NCI-H187 (cell line): ENCODE results near the gene MSH4.
"Not testable (repeated sequence)": the region's sequence is repeated elsewhere in the genome, so short reads cannot be mapped to it uniquely, and the experiment has no call there.

Experiments
- DNase-seq, 2 experiments: peaks; one replicate each; lab custom pipeline; 2025; lab: John Stamatoyannopoulos, UW

MSH4 gene

DNA sequence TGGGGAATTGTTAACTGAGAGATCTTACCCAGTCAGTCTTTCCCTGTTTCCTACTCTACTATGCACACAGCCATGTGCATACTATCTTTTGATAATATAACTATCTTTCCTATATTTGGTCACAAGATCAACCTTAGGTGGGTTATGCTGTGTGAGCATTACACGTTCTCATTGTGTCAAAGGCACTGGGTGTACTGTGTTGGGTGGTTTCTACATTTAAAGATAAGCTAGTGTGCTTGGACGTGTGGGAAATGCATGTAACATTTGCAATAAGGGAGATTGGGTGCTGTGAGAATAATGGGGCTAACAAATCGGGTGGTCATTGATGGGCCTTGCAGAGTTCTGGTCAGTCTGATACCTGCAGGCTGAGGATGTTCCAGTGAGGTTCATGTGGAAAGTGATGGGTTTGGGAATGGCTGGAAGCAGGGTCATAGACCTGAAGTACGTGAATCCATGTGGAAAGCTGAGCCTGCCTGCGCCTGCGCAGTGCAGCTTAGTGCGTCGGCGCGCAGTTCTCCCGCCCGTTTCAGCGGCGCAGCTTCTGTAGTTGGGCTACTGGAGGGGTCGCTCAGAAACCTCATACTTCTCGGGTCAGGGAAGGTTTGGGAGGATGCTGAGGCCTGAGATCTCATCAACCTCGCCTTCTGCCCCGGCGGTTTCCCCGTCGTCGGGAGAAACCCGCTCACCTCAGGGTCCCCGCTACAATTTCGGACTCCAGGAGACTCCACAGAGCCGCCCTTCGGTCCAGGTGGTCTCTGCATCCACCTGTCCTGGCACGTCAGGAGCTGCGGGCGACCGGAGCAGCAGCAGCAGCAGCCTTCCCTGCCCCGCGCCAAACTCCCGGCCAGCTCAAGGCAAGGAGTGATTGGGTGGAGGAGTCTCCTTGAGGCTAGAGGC is at the start of gene MSH4:
Gene MSH4 (plus strand): TSS at position 507 of the 897 bp plus-strand sequence. CDS start 104 bp downstream, at position 611.
- DNase-seq: no peak

DNA sequence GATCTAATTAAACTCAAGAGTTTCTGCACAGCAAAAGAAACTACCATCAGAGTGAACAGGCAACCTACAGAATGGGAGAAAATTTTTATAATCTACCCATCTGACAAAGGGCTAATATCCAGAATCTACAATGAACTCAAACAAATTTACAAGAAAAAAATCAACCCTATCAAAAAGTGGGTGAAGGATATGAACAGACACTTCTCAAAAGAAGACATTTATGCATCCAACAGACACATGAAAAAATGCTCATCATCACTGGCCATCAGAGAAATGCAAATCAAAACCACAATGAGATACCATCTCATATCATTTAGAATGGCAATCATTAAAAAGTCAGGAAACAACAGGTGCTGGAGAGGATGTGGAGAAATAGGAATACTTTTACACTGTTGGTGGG is 39.5 kb upstream of the MSH4 start:
- DNase-seq: not testable (repeated sequence)

DNA sequence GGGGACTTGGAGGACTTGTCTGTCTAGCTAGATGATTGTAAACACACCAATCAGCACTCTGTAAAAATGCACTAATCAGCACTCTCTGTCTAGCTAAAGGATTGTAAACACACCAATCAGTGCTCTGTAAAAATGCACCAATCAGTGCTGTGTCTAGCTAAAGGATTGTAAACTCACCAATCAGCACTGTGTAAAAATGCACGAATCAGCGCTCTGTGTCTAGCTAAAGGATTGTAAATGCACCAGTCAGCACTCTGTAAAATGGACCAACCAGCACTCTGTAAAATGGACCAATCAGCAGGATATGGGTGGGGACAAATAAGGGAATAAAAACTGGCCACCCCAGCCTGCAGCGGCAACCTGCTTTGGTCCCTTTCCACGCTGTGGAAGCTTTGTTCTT is 38.1 kb upstream of the MSH4 start:
- not testable (repeated sequence) for DNase-seq

DNA sequence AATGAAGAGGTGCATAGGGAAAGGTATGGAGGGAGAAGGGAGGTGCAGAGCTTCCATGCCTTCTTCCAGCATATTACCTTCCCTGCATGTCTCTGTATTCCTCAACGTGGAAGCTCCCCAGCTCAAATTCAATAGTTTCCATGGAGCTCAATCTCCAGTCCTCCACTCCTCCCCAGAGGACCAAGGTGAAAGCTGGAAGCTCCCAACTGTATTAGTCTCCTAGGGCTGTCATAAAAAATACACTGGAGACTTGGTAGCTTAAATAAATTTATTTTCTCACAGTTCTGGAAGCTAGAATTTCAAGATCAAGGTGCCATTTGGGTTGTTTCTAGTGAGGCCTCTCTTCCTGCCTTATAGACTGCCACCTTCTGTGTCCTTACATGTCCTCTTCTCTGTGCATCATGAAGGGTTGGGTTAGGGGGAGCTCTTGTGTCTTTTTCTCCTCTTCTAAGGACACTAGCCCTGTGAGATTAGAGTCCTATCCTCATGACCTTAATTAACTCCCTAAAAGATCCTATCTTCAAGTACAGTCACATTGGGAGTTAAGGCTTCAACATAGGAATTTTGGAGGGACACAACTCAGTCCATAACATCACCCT is 32.5 kb upstream of the MSH4 start:
- no peak for DNase-seq

DNA sequence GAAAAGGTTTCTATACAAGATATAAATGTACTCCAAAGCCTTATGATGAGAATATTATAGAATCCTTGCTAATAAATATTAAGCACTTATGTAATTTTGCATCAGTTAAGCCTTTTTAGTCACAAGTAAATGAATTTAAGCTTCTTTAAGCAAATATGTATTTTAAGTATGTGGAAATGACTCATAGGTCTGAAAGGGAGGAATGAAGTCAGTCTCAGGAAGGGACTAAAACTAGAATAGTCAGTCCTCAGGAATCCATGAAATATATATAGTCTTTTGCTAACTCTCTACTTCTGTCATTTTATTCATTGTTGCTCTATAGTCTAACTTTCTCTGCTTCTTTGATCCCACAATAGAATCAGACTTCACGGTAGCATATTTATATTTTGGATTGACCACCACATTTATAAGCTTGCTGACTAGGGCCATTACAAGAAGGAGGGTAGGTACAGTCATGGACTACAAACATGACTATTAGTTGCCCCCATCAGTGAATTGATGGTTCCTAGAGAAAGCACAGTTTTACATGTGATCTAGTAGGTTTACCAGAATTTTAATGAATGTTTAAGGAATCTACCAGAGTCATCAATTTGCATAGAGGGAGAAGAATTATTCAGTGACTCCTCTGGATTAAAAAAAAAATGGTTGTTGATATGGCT is 30.9 kb upstream of the MSH4 start:
- DNase-seq: no peak

DNA sequence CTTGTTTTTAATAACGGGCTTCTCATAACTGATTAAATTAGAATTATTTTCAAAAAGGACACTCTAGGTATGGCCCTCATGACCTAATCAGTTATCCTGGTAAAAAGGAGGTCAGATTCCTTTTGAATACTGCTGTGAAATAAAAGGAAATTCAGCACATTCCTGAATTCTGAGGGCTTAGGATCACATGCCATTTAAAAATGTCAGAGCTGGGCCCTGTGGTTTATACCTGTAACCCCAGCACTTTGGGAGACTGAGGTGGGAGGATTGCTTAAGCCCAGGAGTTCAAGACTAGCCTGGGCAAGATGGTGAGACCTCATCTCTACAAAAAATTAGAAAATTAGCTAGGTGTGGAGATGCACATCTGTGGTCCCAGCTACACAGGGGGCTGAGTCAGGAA is 28.7 kb upstream of the MSH4 start:
- DNase-seq: no peak

DNA sequence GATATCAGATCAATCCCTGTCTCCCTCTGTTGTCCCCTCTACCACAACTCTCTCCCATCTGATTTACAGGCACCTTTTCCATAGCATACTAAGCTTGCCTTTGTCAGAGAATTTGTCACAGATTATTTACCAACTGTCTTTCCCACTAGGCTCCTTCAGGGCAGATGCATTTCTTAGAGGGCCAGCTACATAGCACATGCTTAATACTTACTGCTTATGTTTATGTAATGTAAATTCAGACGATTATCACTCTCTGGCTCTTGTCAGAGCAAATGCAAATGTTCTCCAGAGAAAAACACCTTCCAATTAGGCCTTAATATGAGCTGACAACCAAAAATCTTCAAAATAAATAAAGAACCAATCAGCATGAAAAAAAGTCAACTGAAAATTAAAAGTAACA is 25.9 kb upstream of the MSH4 start:
- DNase-seq: no peak

DNA sequence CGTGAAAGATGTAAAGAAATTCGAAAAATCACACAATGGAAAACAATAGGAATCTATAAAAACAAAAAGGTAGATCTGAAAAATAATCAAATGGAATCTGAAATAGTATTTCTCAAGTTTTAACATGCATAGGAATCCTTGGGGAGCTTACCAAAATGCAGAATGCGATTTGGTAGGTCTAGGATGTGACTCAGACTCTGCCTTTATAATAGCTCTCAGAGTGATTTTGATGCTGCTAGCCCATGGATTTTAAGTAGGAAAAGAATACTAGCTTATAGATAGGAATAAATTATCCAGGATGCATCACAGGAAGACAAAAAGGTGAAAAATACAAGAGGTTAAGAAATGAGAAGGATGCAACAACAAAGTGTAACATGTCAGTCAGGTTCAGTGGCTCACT is 24.7 kb upstream of the MSH4 start:
- DNase-seq: no peak

DNA sequence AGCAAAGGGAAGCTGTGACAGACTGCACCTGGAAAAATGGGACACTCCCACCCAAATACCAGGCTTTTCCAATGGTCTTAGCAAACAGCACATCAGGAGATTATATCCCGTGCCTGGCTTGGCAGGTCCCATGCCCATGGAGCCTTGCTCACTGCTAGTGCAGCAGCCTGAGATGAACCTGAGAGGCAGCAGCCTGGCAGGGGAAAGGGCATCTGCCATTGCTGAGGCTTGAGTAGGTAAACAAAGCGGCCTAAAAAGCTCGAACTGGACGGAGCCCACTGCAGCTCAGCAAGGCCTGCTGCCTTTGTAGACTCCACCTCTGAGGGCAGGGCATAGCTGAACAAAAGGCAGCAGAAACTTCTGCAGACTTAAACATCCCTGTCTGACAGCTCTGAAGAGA is 18.9 kb upstream of the MSH4 start:
- not testable (repeated sequence) for DNase-seq

DNA sequence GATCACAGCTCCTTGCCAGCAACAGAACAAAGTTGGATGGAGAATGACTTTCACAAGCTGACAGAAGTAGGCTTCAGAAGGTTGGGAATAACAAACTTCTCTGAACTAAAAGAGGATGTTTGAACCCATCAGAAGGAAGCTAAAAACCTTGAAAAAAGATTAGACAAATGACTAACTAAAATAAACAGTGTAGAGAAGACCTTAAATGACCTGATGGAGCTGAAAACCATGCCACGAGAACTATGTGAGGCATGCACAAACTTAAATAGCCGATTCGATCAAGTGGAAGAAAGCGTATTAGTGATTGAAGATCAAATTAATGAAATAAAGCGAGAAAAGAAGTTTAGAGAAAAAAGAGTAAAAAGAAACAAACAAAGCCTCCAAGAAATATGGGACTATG is 18.0 kb upstream of the MSH4 start:
- DNase-seq: not testable (repeated sequence)

DNA sequence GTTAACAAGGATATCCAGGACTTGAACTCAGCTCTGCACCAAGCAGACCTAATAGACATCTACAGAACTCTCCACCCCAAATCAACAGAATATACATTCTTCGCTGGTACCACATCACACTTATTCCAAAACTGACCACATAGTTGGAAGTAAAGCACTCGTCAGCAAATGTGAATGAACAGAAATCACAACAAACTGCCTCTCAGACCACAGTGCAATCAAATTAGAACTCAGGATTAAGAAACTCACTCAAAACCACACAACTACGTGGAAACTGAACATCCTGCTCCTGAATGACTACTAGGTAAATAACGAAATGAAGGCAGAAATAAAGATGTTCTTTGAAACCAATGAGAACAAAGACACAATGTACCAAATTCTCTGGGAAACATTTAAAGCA is 16.5 kb upstream of the MSH4 start:
- DNase-seq: not testable (repeated sequence)

DNA sequence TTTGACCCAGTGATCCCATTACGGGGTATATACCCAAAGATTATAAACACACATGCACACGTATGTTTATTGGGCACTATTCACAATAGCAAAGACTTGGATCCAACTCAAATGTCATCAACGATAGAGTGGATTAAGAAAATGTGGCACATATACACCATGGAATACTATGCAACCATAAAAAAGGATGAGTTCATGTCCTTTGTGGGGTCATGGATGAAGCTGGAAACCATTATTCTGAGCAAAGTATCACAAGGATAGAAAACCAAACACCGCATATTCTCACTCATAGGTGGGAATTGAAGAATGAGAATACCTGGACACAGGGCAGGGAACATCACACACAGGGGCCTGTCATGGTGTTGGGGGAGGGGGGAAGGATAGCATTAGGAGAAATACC is 12.8 kb upstream of the MSH4 start:
- not testable (repeated sequence) for DNase-seq

DNA sequence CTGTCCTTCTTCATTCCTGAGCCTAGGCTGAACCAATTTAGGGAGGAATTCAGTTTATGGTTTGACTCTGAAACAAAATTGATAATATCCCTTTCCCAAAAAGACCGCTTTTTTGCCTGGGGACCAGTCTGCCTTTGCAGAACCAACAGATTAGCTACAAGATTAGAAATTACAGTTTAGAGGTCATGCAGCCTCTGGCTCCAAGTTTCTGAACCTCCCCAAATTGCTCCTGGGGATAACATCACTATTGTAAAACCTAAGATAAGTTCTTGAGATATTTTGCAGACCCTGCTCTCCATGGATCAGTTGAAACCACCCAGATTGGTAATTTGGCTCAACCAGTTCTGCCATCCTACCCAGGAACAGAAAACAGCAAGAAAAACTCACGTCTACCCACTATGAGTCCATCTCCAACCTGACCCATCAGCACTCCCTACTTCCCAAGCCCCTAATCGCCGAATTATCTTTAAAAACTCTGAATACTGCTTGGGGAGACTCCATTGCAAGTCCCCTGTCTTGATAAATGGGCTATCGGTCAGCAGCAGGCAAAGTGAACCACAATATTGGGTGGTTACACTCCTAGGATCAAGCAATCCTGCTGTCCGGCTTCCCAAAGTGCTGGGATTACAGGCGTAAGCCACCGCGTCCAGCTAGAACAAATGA is 11.2 kb upstream of the MSH4 start:
- DNase-seq: no peak

DNA sequence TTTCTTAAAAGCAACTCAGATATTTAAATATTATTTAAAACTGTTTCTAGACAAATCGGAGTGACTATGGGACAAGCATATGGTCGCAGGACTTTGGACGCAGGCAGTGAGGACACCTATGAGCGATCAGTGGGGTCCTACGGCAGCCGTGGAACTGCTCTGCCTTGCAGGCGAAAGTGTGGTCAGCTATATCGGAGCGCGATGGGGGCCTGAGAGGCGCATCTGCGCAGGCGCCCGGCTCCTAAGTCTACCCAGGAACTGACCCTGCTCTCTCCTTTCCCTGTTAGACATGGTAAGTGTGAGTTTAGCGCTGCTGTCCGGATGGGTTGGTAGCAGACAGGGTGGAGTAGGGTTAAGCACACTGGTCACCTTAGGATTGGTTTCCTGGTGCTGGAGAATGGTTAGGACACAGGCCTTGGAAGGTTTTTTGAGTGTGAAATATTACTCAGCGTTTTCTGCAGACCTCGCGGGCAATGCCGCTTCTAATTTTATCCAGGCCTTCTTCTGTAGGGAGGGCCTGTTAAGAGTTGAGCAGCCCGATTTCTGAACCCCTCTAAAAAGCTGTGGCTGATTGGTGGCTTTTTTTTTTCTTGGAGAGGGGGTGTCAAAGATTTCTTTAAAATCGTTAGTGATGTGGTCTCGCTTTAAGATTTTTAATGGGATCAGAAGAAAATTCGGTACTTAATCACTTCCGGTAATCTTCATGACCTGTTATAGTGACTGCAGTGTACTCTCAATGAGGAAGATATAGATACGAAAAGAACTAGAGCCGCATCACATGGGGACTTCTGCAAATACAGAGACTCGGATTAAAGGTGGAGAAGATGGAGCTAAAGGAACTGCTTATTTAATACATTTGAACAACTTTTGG is 10.5 kb upstream of the MSH4 start, which contains the start of gene RABGGTB:
Gene RABGGTB (plus strand): TSS at position 274 of the 871 bp plus-strand sequence. CDS start 16 bp downstream, at position 290.
- peak; percentile 92 to 96 for DNase-seq

DNA sequence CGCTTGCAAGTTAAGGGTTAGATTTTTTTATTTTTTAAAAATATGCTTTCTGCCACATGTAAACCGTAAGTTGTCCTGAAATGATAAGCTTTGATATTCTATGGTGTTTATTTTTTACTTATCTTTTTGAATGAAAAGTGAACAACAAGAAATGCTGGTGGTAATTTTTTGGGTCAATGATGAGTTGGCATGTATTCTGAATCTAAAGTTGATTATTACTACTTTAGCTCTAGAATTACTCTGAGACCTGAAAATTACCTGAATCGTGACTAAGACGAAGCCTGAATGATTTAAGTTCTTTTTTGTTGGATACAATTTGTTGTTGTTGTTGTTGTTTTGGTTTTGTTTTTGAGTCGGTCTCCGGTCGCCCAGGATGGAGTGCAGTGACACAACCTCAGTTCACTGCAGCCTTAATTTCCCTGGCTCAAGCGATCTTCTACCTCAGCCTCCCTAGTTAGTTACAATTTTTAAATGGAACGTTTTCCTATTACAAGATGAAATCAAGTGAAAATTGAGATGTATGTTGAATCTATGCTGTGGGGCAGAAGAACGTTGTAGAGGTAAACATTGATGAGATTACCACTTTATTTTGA is 9.7 kb upstream of the MSH4 start:
- no peak for DNase-seq

DNA sequence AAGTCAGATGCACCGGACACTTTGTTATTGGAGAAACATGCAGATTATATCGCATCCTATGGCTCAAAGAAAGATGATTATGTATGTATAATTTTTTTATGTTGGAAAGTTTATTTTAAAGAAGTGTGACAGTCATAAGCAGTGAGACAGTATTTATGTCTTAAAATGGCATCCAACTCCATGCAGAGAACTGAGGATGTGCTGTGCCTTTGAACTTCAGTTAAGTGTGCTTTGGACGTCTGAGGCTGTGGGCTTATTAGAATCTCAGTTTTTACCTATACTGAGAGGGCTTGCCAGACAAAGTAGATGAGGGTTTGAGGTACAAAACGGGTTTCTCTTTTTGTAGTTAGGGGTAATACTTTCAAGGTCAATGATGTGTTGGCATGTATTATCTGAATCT is 9.2 kb upstream of the MSH4 start:
- no peak for DNase-seq

DNA sequence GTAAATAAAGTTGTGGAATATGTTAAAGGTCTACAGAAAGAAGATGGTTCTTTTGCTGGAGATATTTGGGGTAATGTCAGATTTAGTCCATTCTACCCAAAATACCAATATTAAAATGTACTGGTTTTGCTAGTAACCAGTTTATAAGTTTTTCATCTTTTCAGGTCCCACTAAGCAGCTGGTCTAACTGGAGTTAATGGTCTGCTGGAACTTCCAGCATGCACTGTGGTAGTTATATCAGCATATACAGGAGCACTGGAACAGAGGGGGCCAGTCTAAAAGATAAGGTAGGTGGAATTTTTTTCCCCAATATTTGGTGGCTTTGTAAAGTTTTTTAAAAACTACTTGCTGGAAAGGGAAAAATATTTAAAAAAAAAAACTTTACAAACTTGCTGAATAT is 6.7 kb upstream of the MSH4 start:
- DNase-seq: no peak

DNA sequence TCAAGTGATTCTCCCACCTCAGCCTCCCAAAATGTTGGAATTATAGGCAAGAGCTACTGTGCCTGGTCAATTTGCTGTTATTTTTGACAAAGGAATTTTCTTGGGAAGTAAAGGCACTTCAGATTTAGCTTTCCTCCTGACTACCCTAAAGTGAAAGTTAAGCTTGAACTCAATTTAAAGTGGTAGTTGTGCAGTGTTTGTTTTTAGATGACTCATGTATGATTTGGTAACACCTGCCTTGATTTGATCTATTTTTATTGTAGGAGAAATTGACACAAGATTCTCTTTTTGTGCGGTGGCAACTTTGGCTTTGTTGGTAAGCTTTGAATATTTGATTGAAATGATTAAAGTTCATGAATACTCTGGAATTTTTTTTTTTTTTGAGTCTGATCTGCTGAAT is 5.7 kb upstream of the MSH4 start:
- DNase-seq: no peak

DNA sequence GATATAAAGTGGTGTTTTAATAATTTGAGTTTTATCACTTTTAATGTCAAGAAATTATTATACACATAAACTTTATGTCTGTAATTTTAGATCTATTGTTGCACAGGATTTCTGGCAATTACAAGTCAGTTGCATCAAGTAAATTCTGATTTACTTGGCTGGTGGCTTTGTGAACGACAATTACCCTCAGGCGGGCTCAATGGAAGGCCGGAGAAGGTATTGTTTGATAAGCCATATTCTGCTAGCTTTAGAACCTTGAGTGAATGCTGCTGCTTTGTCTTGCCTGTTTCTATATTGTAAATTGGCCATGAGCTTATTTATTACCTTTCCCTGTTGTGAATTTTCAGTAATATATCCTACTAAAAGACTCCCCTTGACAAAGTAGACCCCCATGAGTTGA is 4.6 kb upstream of the MSH4 start:
- DNase-seq: no peak

DNA sequence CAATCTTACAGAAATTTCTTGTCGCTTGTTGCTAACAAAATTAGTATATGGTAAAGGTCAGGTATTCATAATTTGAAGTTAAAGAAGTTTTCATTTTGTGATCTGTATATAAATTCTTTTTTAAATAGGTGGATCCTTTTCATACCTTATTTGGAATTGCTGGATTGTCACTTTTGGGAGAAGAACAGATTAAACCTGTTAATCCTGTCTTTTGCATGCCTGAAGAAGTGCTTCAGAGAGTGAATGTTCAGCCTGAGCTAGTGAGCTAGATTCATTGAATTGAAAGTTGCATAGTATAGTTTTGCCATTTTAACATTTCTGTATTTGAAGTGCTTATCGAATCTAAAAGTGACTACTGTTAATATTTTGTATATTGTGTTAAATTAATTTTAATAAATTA is 2.3 kb upstream of the MSH4 start:
- no peak for DNase-seq

DNA sequence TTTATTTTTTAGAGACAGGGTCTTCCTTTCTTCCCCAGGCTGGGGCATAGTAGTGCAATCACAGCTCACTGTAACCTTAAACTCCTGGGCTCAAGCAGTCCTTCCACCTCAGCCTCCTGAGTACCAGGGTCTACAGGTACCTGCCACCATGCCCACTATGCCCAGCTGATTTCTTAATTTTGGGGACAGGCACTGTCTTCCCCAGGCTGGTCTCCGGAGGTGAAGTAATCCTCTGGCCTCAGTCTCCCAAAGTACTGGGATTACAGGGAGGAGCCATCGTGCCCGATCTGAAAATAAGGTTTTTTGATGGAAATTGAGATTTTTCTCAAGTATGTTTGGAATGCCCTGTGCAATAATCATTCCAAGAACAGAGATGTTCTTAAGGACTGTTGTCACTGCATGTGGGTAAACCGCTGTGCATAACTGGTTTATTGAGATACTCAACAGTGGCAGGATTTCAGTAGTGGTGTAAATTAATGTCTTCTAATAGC is 934 bp upstream of the MSH4 start:
- DNase-seq: no peak
